Measurements from ENCODE around the gene SLITRK3. TPM values are rescaled to one million over a fixed set of nuclear protein-coding genes. Genes with fewer than 3 reads are reported as not detected.

The SLITRK3 gene
- total RNA-seq, 2 donors from 2014 or later: not detected

GRCh38 chr3:165192610-165193192 is 3.5 kb downstream of the SLITRK3 start:
- no peaks in the 10 kb centered on the region for H3K36me3 ChIP-seq (replicated peaks in 1 of 2; ENCODE audit: insufficient read depth in 1 of 2, low read depth in 2 of 2)
- DNase-seq (no peak), ATAC-seq (no peak)
- H3K9me3 ChIP-seq: no peaks in the 10 kb centered on the region
- no peak for TF ChIP-seq CTCF (IDR thresholded peaks at IDR 0.05)
- TF ChIP-seq POLR2A (IDR thresholded peaks at IDR 0.05): no peak
- intact Hi-C loops (cut with DNase I): no loop called here
- no peak overlapping the region for H3K4me3 ChIP-seq
- H3K4me1 ChIP-seq: peaks cover 41% of the 10 kb centered on the region
- peaks cover 0 to 39% of the 10 kb centered on the region in 2 donors for H3K27me3 ChIP-seq
- 8 to 12% methylated on average over 14 of the region's 14 CpGs for WGBS, 2 donors
- H3K27ac ChIP-seq: no peak overlapping the region

- no peak overlapping the region for H3K4me3 ChIP-seq
- H3K9me3 ChIP-seq: no peaks in the 10 kb centered on the region
- TF ChIP-seq POLR2A (IDR thresholded peaks at IDR 0.05): no peak
- TF ChIP-seq CTCF (IDR thresholded peaks at IDR 0.05): no peak
- no peak for ATAC-seq
- H3K27ac ChIP-seq: no peak overlapping the region
- no peaks in the 10 kb centered on the region for H3K36me3 ChIP-seq (replicated peaks in 1 of 2; ENCODE audit: insufficient read depth in 1 of 2, low read depth in 2 of 2)
- WGBS, 2 donors: 39 to 48% methylated on average over 3 of the region's 3 CpGs
- DNase-seq: no peak
- peaks cover 33% of the 10 kb centered on the region for H3K4me1 ChIP-seq
- H3K27me3 ChIP-seq: peaks cover 0 to 37% of the 10 kb centered on the region in 2 donors
- intact Hi-C loops (cut with DNase I): no loop called here
Measured at GRCh38 chr3:165191491-165191890, 4.7 kb downstream of the SLITRK3 start.

GRCh38 chr3:165188452-165188851 is 7.7 kb downstream of the SLITRK3 start:
- Histone ChIP-seq H3K4me3 (no peak overlapping the region), H3K9me3 (no peaks in the 10 kb centered on the region), H3K4me1 (peaks cover 7% of the 10 kb centered on the region), H3K27ac (no peak overlapping the region), H3K27me3 (peaks cover 0 to 9% of the 10 kb centered on the region in 2 donors), H3K36me3 (replicated peaks in 1 of 2; ENCODE audit: insufficient read depth in 1 of 2, low read depth in 2 of 2) (no peaks in the 10 kb centered on the region)
- 67 to 88% methylated on average over 12 of the region's 12 CpGs for WGBS, 2 donors
- DNase-seq (no peak), ATAC-seq (no peak)
- intact Hi-C loops (cut with DNase I): loop anchor here (10.0 kb wide), 1 partner anchor 1274 kb away; no protein-coding TSS in a partner anchor
- no peak for TF ChIP-seq CTCF (IDR thresholded peaks at IDR 0.05)
- TF ChIP-seq POLR2A (IDR thresholded peaks at IDR 0.05): no peak

GRCh38 chr3:165185707-165186327 is 10.4 kb downstream of the SLITRK3 start:
- DNase-seq (peak; percentile 61 to 73 (median 66)), ATAC-seq (peak; percentile 89)
- WGBS, 2 donors: 9 to 11% methylated on average over 8 of the region's 8 CpGs
- TF ChIP-seq CTCF (IDR thresholded peaks at IDR 0.05) (peak; percentile 57 to 87 (median 82)), POLR2A (IDR thresholded peaks at IDR 0.05) (no peak)
- H3K36me3 ChIP-seq (replicated peaks in 1 of 2; ENCODE audit: insufficient read depth in 1 of 2, low read depth in 2 of 2): no peaks in the 10 kb centered on the region
- intact Hi-C loops (cut with DNase I): loop anchor here (10.0 kb wide), 1 partner anchor 1271 kb away; no protein-coding TSS in a partner anchor
- H3K27ac ChIP-seq: no peak overlapping the region
- H3K4me1 ChIP-seq: peaks cover 4% of the 10 kb centered on the region
- H3K9me3 ChIP-seq: no peaks in the 10 kb centered on the region
- H3K27me3 ChIP-seq: no peaks in the 10 kb centered on the region
- no peak overlapping the region for H3K4me3 ChIP-seq
